Neutrophil (primary cell): ENCODE results near the gene TMPRSS9.

ENCODE experiments used
- H3K27ac ChIP-seq: fragments of 200-600 bp; sonication (generic); 2 replicates; pipeline ENCODE4 v1.5.1; 2016; ENCODE audit warnings: mild to moderate bottlenecking, moderate library complexity
- H3K27me3 ChIP-seq: fragments of 200-600 bp; sonication (generic); 2 replicates; pipeline ENCODE4 v1.6.0; 2016; ENCODE audit warnings: mild to moderate bottlenecking
- H3K36me3 ChIP-seq: fragments of 200-600 bp; sonication (generic); 2 replicates; pipeline ENCODE4 v1.5.1; 2017
- H3K4me1 ChIP-seq, 2 experiments: fragments of 200-600 bp in 1 of 2; sonication (generic) in 1 of 2; 1 replicate in 1 of 2; 2 replicates in 1 of 2; pipeline versions ENCODE4 v1.5.1 to v1.6.1; 2013 to 2016; ENCODE audit warnings: low read depth in 1 of 2, low read length in 1 of 2, mild to moderate bottlenecking in 1 of 2, moderate library complexity in 1 of 2; ENCODE audit not compliant: control insufficient read depth in 1 of 2, insufficient read depth in 1 of 2
- H3K4me3 ChIP-seq, 2 experiments: fragments of 200-600 bp in 1 of 2; sonication (generic) in 1 of 2; 1 replicate in 1 of 2; 2 replicates in 1 of 2; pipeline ENCODE4 v1.5.1; 2013 to 2016; ENCODE audit warnings: low read depth in 1 of 2, low read length in 1 of 2, mild to moderate bottlenecking in 1 of 2, moderate library complexity in 1 of 2
- H3K9me3 ChIP-seq: fragments of 200-600 bp; sonication (generic); 2 replicates; pipeline ENCODE4 v1.5.1; 2016
- TF ChIP-seq, protein P1 (sequence below): fragments of 200-600 bp; sonication (generic); IDR thresholded peaks from 2 replicates; pipeline ENCODE4 v1.5.1; 2016; ENCODE audit warnings: antibody characterized with exemption

TMPRSS9 gene

DNA sequence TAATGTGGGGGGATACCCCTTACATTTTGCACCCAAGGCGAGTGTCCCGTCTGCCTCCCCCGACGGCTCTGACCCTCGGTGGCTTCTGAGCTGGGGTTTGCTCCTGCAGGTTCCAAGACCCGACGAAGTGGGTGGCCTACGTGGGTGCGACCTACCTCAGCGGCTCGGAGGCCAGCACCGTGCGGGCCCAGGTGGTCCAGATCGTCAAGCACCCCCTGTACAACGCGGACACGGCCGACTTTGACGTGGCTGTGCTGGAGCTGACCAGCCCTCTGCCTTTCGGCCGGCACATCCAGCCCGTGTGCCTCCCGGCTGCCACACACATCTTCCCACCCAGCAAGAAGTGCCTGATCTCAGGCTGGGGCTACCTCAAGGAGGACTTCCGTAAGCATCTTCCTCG is 48.2 kb downstream of the TMPRSS9 start:
- no peaks in the 10 kb centered on the region for H3K4me1 ChIP-seq
- no peaks in the 10 kb centered on the region for H3K36me3 ChIP-seq
- no peak overlapping the region for H3K4me3 ChIP-seq
- H3K9me3 ChIP-seq, result no peaks in the 10 kb centered on the region
- H3K27me3 ChIP-seq, result no peaks in the 10 kb centered on the region
- H3K27ac ChIP-seq, result no peak overlapping the region
- TF ChIP-seq, protein P1, sequence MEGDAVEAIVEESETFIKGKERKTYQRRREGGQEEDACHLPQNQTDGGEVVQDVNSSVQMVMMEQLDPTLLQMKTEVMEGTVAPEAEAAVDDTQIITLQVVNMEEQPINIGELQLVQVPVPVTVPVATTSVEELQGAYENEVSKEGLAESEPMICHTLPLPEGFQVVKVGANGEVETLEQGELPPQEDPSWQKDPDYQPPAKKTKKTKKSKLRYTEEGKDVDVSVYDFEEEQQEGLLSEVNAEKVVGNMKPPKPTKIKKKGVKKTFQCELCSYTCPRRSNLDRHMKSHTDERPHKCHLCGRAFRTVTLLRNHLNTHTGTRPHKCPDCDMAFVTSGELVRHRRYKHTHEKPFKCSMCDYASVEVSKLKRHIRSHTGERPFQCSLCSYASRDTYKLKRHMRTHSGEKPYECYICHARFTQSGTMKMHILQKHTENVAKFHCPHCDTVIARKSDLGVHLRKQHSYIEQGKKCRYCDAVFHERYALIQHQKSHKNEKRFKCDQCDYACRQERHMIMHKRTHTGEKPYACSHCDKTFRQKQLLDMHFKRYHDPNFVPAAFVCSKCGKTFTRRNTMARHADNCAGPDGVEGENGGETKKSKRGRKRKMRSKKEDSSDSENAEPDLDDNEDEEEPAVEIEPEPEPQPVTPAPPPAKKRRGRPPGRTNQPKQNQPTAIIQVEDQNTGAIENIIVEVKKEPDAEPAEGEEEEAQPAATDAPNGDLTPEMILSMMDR, result no peak

DNA sequence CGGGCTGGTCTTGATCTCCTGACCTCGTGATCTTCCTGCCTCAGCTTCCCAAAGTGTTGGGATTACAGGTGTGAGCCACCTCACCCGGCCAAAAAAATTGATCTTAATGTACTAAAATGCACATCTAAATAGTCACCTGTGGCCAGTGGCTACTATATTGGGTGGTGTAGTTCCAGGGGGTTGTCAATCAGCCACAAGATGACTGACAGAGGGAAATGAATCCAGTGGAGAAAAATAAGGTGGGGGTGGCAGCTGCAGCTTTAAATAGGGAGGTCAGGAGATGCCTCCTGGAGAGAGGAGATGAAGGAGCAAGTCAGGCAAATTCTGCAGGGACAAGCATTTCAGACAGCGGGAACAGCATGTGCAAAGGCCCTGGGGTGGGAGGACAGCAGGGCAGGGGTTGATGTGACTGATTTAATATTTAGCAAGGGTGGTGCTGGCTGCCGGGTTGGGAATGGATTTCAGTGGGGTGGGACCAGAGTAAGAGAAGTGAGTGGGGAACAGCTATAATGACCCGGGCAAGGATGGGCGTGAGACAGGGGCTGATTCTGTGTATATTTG is 49.4 kb downstream of the TMPRSS9 start:
- Histone ChIP-seq H3K36me3 (no peaks in the 10 kb centered on the region), H3K27me3 (no peaks in the 10 kb centered on the region), H3K4me1 (no peaks in the 10 kb centered on the region), H3K27ac (no peak overlapping the region), H3K4me3 (no peak overlapping the region), H3K9me3 (no peaks in the 10 kb centered on the region)
- TF ChIP-seq, protein P1, result no peak

DNA sequence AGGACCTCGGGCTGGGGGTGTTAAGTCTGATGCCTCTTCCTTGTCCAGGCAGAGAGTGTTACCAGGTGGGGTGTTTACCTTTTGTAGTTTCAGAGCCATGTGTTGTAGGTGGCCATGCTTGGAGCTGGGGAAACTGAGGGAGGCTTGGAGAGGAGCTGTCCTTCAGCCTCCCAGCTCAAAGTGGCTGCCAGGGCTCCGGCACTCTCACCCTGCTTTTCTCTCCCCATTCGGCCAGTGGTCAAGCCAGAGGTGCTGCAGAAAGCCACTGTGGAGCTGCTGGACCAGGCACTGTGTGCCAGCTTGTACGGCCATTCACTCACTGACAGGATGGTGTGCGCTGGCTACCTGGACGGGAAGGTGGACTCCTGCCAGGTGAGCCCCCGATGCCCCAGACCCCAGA is 50.0 kb downstream of the TMPRSS9 start:
- Histone ChIP-seq H3K36me3 (no peaks in the 10 kb centered on the region), H3K27me3 (no peaks in the 10 kb centered on the region), H3K27ac (no peak overlapping the region), H3K9me3 (no peaks in the 10 kb centered on the region), H3K4me3 (no peak overlapping the region), H3K4me1 (no peaks in the 10 kb centered on the region)
- TF ChIP-seq, protein P1, result no peak

DNA sequence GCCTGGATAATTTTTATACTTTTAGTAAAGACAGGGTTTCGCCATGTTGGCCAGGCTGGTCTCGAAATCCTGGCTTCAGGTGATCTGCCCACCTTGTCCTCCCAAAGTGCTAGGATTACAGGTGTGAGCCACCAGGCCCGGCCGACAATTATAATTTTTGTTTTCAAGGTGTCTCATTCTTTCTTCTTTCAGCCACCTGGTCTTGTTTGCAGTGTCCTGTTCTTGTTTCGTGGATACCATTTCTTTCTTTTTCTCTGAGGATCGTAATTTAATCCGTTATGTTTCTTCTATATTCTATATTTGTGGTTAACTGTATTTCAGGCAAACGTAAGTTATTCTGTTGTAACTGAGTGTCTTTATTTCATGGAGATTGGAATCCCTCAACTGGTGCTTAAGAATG is 51.6 kb downstream of the TMPRSS9 start:
- Histone ChIP-seq H3K4me1 (peaks cover 6 to 8% of the 10 kb centered on the region in 2 experiments), H3K27me3 (no peaks in the 10 kb centered on the region), H3K9me3 (no peaks in the 10 kb centered on the region), H3K4me3 (no peak overlapping the region), H3K27ac (no peak overlapping the region), H3K36me3 (no peaks in the 10 kb centered on the region)
- TF ChIP-seq, protein P1, result no peak

DNA sequence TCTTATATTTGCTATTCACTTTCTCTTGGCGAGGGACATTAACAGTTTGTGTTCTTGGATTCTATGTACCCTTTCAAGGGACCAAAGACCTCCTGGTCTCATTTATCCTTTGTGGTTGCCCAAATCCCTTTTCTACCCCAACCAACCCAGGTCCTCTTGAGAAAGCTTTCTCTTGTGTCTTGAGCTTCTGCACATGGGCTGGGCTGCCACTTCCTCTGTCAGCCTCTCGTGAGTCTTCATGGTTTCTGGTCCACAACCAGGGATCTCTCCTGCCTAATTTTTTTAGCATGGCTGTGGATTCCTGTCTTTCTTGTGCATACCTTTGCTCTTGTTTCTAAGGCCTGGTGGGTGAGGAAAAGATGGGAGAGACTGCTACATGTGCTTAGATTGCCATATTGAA is 52.4 kb downstream of the TMPRSS9 start:
- no peaks in the 10 kb centered on the region for H3K36me3 ChIP-seq
- no peak overlapping the region for H3K27ac ChIP-seq
- H3K9me3 ChIP-seq, result no peaks in the 10 kb centered on the region
- TF ChIP-seq, protein P1, result no peak
- no peak overlapping the region for H3K4me3 ChIP-seq
- no peaks in the 10 kb centered on the region for H3K27me3 ChIP-seq
- peaks cover 8 to 9% of the 10 kb centered on the region in 2 experiments for H3K4me1 ChIP-seq

DNA sequence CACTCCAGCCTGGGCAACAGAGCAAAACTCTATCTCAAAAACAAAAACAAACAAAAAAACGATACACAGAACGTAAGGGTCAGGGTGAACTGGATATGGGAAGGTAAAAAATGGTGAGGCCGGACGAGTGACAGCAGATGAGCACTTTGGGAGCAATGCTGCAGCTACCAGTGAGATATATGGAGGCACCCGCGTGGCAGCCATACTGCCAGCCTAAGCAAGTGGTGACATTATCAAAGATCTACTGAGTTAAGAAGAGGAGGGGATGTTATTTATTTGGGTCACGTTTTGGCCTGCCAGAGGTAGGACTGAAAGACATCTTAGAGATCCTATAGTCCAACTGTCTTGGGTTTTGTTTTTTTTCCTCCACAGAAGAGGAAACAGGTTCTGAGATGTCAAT is 53.1 kb downstream of the TMPRSS9 start:
- Histone ChIP-seq H3K27ac (no peak overlapping the region), H3K9me3 (no peaks in the 10 kb centered on the region), H3K27me3 (no peaks in the 10 kb centered on the region), H3K4me3 (no peak overlapping the region), H3K36me3 (no peaks in the 10 kb centered on the region), H3K4me1 (peaks cover 8 to 9% of the 10 kb centered on the region in 2 experiments)
- TF ChIP-seq, protein P1, result no peak
